Measurements from ENCODE around the gene TSPAN11.

TSPAN11 gene

GRCh38 chr12:30982413-30982812, 55.9 kb downstream of the TSPAN11 start:
- no peak for DNase-seq

GRCh38 chr12:30985814-30986452, 59.4 kb downstream of the TSPAN11 start:
- peak; percentile 67 for DNase-seq

DNA sequence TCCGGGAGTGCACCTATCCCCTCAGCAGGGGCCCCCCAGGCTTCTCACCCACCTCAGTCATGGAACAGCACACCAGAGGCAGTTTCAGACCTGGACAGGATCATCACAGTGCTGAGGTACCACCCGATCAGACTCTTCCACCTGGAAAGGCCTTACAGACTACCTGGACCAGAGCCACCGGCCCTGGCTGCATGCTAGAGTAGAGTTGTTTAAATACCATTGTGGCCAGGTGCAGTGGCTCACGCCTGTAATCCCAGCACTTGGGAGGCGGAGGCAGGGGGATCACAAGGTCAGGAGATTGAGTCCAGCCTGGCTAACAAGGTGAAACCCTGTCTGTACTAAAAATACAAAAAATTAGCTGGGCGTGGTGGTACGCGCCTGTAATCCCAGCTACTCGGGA, 61.5 kb downstream of the TSPAN11 start:
- peak; percentile 62 for DNase-seq

DNA sequence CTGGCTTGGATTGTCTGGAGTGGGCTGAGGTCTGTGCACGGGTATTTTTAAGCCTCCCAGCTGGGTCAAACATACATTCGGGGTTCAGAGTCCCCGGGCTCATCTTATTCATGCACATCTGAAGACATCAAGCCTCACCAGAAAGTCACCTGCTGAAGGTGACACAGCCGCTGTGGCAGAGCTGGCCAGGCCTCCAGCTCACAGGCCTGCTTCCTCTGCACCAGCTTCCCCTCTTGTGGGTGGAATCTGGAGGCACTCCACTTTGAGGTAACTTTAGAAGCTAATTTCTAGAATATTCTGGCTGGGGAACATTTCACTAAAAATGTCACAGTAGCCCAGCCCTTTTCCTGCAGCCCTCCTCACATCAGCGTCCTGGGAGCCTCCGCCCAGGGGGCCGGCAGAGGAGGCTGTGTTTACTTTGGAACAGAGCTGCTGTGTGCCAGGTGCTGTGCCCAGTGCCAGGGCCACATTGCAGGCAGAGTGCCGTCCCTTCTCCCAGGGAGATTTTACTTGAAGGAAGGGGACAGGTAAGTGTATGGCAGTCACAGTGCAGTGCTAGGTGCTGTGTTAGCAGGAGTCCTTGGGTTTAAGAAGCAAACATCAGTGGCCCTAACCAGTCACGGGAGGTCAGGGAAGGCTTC, 62.2 kb downstream of the TSPAN11 start:
- DNase-seq, result peak; percentile 76

DNA sequence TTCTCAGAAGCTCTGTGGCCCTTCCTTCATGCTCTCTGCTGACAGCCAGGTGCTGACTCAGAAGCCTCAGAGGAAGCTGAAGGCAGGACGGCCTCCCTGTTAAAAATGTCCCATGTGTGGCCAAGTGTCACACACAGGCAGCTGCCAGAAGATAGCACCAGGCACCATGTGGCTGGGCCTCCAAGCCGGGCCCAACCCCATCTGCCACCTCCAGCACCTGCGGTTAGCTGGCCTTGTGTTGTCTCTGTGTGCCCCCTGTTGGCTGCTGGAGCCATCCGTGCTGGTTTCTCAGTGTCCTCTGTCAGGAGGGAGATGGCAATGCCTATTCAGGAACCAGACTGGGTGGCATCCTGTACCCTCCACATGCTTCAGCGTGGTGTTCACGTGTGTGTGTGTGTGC, 63.2 kb downstream of the TSPAN11 start:
- peak; percentile 70 for DNase-seq

DNA sequence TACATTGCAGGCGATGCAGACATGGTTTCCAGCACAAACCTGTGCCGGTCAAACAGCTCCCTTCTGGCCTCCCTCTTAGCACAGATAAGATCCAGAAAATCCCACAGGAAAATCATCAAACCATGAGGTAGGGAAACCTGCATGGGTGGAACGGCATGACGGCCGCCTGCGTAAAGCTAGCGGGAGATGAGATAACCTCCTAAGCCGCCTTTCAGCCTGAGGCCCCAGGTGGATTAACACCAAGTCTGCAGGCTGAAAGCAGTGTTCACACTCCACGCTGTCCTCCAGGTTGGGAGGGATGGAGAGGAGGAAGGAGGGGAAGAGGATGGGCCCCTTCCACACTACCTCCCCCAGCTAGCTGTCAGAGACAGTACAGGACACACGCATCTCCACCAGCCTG, 63.8 kb downstream of the TSPAN11 start:
- DNase-seq, result no peak

DNA sequence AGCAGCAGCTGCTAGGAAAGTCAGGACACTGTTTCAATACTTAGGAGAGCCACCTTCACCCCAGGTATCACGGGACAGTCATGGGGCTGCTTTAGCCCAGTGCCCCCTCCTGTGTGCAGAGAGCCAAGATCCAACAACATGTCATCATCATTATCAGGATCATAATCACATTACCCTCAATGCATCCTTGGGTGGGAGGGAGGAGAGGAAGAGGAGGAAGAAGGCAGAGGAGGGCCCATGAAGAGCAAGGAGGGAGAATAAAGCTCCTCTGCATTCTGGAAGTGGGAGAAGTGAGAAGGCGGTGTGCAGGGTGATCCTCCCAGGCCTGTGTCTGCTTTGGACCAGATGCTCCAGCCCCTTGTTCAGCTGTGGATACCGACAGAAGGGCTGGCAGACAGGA, 64.2 kb downstream of the TSPAN11 start:
- no peak for DNase-seq

DNA sequence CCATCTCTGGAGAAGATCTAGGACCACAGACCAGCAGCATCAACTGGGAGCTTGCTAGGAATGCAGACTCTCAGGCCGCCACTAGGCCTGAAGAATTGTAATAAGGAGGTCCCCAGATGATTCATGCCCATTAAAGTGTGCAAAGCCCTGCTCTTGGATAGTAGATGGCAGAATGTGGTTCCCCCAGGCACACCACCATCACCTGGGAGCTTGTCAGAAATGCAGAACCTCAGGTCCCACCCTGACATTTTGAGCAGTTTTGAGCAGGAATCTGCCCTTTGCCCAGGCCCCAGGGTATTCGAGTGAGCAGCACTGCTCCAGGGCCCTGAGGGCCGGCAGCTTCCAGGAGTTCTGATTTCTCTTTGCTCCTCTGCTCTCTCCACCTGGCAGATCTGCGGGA, 64.9 kb downstream of the TSPAN11 start:
- DNase-seq, result no peak

DNA sequence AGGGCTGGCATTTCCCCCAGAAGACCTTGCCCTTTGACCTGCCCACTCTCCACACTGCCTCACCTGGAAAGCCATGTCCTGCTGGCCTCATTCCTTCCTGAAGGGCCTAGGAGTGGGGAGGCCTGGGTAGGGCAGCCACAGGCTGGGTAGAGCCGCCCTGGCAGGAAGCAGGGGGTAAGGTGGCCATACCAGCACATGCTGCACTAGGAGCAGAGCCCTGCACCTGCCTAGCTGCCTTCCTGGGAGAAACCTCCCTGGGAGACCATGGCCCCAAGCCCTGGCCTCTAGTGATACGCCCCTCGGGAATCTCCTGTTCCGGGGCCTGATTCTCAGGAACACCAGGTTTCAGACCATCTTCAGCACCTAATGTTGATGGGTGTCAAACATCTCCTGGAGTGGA, 65.8 kb downstream of the TSPAN11 start:
- DNase-seq, result no peak

- DNase-seq, result no peak
Observed at GRCh38 chr12:30993766-30994165, 67.2 kb downstream of the TSPAN11 start.

GRCh38 chr12:30994274-30994673, 67.7 kb downstream of the TSPAN11 start:
- DNase-seq, result no peak

DNA sequence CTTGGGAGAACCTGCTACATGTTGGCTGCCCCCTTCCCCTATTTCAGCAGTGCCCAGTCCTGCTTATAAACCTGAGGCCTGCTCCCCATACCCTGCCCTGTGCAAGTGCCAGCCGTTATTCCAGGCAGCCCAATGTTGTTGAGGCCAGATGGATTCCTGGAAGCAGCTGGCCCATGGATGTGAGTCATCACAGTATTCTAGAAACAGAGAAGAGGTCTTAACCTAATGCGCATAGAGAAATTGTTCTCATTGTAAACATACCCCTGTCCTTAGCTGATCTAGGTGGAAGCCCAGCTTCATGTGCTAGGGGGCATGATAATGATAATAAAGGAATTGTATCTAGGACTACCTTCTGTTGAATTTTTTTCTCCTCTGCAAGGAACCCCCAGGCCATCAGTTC, 69.7 kb downstream of the TSPAN11 start:
- DNase-seq, result no peak

GRCh38 chr12:30996752-30997151, 70.2 kb downstream of the TSPAN11 start:
- no peak for DNase-seq

- DNase-seq, result no peak
Observed at GRCh38 chr12:30997685-30998440, 71.3 kb downstream of the TSPAN11 start.

DNA sequence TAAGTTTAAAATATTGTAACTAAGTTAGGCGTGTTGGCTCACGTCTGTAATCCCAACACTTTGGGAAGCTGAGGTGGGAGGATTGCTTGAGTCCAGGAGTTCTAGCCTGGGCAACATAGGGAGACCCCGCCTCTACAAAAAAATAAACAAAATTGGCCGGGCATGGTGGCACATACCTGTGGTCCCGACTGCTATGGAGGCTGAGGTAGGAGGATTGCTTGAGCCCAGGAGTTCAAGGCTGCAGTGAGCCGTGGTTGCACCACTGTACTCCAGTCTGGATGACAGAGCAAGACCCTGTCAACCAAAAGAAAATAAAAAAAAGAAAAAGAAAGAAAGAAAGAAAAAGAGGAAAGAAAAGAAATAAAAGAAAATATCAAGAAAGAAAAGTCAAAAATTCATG, 72.5 kb downstream of the TSPAN11 start:
- no peak for DNase-seq

DNA sequence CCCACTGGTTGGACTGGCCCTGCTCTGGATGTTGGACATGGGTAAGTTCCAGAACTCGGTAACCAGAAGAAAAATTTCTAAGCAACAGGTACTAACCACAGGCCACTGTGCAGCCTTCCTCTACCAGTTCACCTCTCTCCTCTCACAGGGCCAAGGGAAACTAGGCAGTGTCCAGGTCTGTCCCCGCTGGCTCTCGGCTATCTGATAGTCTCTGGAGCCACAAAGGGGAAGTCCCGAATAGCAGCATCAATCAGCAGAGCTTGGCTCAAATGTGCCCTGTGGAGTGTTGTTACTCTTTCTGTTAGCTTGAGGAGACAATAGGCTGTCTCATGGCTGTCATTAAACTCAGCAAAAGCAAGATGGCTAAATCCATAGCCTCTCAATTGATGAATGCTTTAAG, 73.2 kb downstream of the TSPAN11 start:
- no peak for DNase-seq

DNA sequence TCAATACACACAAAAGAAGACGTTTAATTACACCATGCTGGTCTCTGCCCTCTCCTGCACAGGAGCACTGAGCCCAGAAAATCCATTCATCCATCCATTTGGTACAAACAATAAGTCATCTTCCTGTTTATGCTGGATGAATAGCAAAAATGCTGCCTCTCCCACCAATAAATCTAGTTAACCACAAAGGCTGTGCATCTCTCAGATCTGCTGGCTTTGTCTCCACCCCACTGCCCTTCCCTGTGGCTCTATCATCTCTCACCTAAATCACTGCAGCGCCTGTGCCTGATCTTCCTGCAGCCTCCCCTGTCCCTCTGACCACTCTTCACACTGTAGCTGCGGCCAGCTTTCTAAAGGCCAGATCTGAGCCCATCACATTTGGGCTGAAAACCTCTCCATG, 74.2 kb downstream of the TSPAN11 start:
- DNase-seq, result no peak

- DNase-seq, result no peak
Observed at GRCh38 chr12:31001581-31002360, 75.2 kb downstream of the TSPAN11 start.

DNA sequence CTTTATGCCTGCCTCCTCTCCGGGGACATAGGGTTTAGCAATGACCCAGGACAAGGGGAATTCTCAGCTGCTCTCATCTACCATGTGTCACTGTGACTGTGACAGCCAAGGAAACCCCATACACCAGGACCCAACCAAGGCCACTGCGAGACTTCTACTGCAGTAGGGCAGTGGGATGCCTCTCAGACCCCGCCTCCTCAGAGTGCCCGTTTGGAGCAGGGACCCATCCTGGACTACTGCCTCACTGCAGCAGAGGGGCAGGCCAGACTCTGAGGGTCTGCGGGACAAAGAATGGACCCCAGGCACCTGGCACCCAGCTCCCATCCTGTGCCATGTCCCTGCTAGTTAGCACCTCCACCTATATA, 75.8 kb downstream of the TSPAN11 start:
- no peak for DNase-seq

DNA sequence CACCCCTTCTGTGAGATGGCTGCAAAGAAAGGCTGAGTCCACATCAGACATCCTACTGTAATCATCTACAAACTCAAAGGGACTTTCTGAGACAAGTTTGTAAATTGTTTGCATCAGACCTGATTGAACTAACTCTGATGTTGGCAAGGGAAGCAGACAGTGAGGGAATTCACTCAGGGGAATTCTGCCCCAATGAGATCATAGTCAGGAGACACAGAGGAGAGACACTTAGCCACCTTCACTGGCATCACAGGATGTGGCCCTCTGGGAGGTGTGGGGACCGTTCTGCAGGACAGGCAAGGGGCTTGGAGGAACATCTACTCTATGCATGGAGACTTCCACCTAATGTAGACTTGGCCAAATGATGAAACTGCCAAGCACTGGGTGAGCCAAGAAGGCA, 76.5 kb downstream of the TSPAN11 start:
- DNase-seq, result no peak

- no peak for DNase-seq
Observed at GRCh38 chr12:31003861-31004640, 77.5 kb downstream of the TSPAN11 start.

GRCh38 chr12:31004666-31005065, 78.1 kb downstream of the TSPAN11 start:
- no peak for DNase-seq
